RWPE2 (cell line): ENCODE data around the gene LIPA.

Source experiments
- ATAC-seq: fragments of 200-7000 bp; cut with Tn5 transposase; 3 replicates; pipeline ENCODE4 v1.9.1; 2021; ENCODE audit warnings: low read depth
- DNase-seq: peaks from one replicate; pipeline ENCODE4 v3.0.0-alpha.2; 2020; ENCODE audit warnings: low spot score
- H3K27ac ChIP-seq: fragments of 450-650 bp; 2 replicates; pipeline ENCODE4 v1.5.1; 2017; ENCODE audit warnings: mild to moderate bottlenecking; ENCODE audit not compliant: poor library complexity, severe bottlenecking
- H3K27me3 ChIP-seq: fragments of 250-450 bp; sonication (Bioruptor Pico); 2 replicates; pipeline ENCODE4 v1.5.1; 2021; ENCODE audit warnings: mild to moderate bottlenecking, moderate library complexity; ENCODE audit not compliant: insufficient read depth, poor library complexity, severe bottlenecking
- H3K36me3 ChIP-seq: fragments of 250-450 bp; sonication (Bioruptor Pico); 2 replicates; pipeline ENCODE4 v1.5.1; 2020; ENCODE audit warnings: low read depth, mild to moderate bottlenecking, moderate library complexity
- H3K4me1 ChIP-seq: fragments of 250-450 bp; sonication (Bioruptor Pico); 2 replicates; pipeline ENCODE4 v1.5.1; 2021; ENCODE audit warnings: mild to moderate bottlenecking, moderate library complexity; ENCODE audit not compliant: insufficient read depth, poor library complexity, severe bottlenecking
- H3K4me3 ChIP-seq: fragments of 250-450 bp; sonication (Bioruptor Pico); 2 replicates; pipeline ENCODE4 v1.5.1; 2021; ENCODE audit warnings: mild to moderate bottlenecking, moderate library complexity; ENCODE audit not compliant: severe bottlenecking
- H3K9me3 ChIP-seq: fragments of 250-450 bp; sonication (Bioruptor Pico); 2 replicates; pipeline ENCODE4 v1.5.1; 2021; ENCODE audit warnings: mild to moderate bottlenecking, moderate library complexity; ENCODE audit not compliant: severe bottlenecking
- TF ChIP-seq, protein P1 (sequence below): fragments of 450-650 bp; IDR thresholded peaks from one replicate; pipeline ENCODE4 v1.5.1; 2017; ENCODE audit warnings: mild to moderate bottlenecking, moderate library complexity; ENCODE audit not compliant: poor library complexity, severe bottlenecking

LIPA gene

DNA sequence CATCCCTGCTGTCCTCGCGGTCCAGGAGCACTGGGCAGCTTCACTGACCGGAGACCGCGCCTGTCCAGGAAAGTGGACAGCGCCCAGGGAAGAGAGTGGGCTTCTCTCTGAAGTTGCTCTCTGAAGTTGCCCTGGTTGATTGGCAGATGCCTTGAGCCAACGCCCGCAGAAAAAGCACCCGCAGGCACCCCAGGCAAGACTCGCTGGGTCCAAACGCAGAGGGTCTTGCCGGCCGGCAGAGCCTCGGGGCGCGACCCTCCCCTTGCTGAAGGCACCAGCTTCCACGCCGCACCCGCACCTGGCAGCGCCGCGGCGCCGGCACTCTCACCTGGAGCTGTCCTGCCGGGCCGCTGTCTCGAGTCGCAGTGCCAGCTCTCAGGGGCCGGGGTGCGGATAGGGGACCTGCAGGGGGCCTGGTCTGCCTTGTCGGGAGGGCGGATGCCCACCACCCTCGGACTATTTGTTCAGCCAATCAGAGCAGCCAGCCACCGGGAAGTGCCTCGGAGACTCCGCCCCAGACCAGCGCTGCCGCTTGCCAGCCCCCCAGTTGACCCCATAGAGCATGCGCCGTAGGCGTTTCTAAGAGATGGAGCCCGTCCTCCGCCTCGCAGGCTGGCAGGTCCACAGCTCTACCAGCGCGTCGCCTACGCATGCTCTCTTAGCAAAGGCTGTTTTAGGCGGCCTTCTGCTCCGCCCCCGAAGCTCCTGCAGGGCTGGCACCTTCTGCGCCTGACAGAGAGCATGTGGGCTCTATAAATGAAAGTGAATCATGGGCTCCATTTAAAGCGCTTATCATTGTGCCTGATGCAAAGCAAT is at the start of gene LIPA:
Gene LIPA (minus strand): TSS at position 367 of the 816 bp plus-strand sequence. CDS start 4,127 bp downstream, outside the sequence.
- Histone ChIP-seq H3K4me1 (no peaks in the 10 kb centered on the region), H3K27me3 (no peaks in the 10 kb centered on the region), H3K27ac (peak within 1 kb of the TSS; percentile 31), H3K9me3 (no peaks in the 10 kb centered on the region), H3K36me3 (no peaks in the 10 kb centered on the region; the same call in 1 of the 2 replicates), H3K4me3 (peak within 1 kb of the TSS; percentile 57)
- TF ChIP-seq, protein P1, sequence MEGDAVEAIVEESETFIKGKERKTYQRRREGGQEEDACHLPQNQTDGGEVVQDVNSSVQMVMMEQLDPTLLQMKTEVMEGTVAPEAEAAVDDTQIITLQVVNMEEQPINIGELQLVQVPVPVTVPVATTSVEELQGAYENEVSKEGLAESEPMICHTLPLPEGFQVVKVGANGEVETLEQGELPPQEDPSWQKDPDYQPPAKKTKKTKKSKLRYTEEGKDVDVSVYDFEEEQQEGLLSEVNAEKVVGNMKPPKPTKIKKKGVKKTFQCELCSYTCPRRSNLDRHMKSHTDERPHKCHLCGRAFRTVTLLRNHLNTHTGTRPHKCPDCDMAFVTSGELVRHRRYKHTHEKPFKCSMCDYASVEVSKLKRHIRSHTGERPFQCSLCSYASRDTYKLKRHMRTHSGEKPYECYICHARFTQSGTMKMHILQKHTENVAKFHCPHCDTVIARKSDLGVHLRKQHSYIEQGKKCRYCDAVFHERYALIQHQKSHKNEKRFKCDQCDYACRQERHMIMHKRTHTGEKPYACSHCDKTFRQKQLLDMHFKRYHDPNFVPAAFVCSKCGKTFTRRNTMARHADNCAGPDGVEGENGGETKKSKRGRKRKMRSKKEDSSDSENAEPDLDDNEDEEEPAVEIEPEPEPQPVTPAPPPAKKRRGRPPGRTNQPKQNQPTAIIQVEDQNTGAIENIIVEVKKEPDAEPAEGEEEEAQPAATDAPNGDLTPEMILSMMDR = no peak
- DNase-seq (peak; percentile 94), ATAC-seq (peak; percentile 95)

DNA sequence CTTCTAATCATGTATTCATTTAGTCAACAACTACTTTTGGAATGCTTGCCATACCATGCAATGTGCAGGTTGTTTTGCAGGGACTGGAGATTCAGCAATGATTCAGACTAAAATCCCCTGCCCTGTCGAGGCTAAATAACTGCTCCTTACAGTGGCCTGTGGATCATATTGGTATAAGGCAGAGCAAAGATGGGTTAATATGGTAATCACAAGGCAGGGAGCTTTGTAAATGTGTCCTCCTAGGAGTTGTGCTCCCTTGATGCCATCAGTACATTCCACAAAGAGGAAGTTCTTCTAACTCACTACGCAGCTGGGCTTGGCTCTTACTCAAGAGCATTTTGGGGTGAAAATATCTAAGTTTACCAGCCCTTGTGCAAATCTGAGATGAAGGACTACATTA is 49.7 kb upstream of the LIPA start:
- Histone ChIP-seq H3K27me3 (no peaks in the 10 kb centered on the region), H3K4me1 (peaks cover 24% of the 10 kb centered on the region), H3K4me3 (peak overlapping the region; percentile 28), H3K9me3 (peaks cover 2% of the 10 kb centered on the region), H3K36me3 (no peaks in the 10 kb centered on the region), H3K27ac (peak overlapping the region; percentile 70)
- 0 out of 3 replicates have a peak, but pooled peaks have one; percentile 20 for ATAC-seq
- no peak for DNase-seq
- TF ChIP-seq, protein P1 = no peak

DNA sequence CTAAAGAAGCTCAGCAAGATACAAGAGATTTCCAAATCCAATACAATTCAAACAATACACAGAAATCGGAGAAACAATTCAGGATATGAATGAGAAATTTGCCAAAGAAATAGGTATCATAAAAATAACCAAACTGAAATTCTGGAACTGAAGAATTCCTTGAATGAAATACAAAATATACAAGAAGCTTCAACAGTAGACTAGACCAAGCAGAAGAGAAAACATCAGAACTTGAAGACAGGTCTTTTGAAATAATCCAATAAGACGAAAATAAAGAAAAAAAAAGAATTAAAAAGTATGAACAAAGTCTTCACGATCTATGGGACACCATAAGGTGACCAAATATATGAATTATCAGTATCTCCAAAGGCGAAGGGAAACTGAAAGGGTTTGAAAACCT is 47.5 kb upstream of the LIPA start:
- Histone ChIP-seq H3K9me3 (peaks cover 2% of the 10 kb centered on the region), H3K36me3 (no peaks in the 10 kb centered on the region), H3K4me1 (peaks cover 27% of the 10 kb centered on the region), H3K27me3 (no peaks in the 10 kb centered on the region), H3K27ac (no peak overlapping the region), H3K4me3 (no peak overlapping the region)
- ATAC-seq = no peak
- no peak for DNase-seq
- TF ChIP-seq, protein P1 = no peak

DNA sequence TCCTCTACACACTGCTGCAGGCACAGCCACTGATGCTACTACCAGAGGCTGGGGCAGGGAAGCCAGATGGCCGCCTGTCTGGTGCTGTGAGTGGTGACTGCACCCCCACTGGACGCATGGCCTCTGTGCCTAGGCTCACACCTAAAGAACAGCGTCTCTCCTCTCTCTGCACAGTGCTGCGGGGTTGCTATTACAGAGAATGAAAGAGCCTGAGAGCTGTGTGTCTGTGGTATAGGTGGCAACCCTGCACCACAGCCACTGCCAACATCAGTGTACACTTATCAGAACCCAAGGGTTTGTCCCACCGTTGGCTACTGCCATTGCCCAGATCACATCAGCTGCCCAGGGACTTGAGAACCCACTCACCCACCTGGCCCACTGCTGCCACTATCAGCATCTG is 46.2 kb upstream of the LIPA start:
- ATAC-seq (no peak), DNase-seq (no peak)
- TF ChIP-seq, protein P1 = no peak
- H3K36me3 ChIP-seq = no peaks in the 10 kb centered on the region
- no peak overlapping the region for H3K27ac ChIP-seq
- H3K9me3 ChIP-seq = peaks cover 2% of the 10 kb centered on the region
- H3K27me3 ChIP-seq = no peaks in the 10 kb centered on the region
- no peak overlapping the region for H3K4me3 ChIP-seq
- H3K4me1 ChIP-seq = peaks cover 19% of the 10 kb centered on the region

DNA sequence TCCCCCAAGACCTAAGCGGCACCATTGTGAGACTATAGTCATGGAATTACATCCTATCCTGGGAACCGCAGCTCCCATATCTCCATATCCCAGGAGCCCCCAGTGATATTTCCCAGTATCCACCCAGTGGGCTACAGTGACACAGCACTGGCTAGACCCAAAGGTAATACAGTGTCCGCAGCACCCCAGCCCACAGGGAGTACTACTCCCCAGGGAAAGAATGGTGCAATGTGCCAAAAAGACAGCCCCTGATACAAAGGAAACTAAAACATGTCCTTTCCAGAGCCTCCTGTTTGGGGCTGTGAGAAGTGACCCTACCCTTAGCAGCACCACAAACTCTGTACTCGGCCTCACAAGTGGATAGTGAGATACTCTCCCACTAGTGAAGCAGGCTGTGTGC is 45.8 kb upstream of the LIPA start:
- Histone ChIP-seq H3K36me3 (no peaks in the 10 kb centered on the region), H3K9me3 (peaks cover 2% of the 10 kb centered on the region), H3K27me3 (no peaks in the 10 kb centered on the region), H3K4me3 (no peak overlapping the region), H3K27ac (no peak overlapping the region), H3K4me1 (peaks cover 15% of the 10 kb centered on the region)
- TF ChIP-seq, protein P1 = no peak
- no peak for DNase-seq
- ATAC-seq = no peak
